K562 (cell line): Measurements from ENCODE around the gene TFEB.

Source experiments
- CTCF ChIP-seq, 3 experiments: IDR thresholded peaks in 2 of 3; conservative IDR thresholded peaks in 1 of 3; 2 replicates each; pipeline ENCODE4 v1.5.1; 2011 to 2012; ENCODE audit warnings: low read length in 3 of 3, mild to moderate bottlenecking in 3 of 3, control low read depth in 2 of 3, improper control_type of control experiment in 1 of 3, inconsistent platforms in 1 of 3, low read depth in 1 of 3, mixed read lengths in 1 of 3, moderate library complexity in 1 of 3; ENCODE audit not compliant: insufficient read depth in 2 of 3
- PHB2 ChIP-seq: fragments of 450-650 bp; IDR thresholded peaks from 2 replicates; pipeline ENCODE4 v1.6.1; 2017; ENCODE audit warnings: low read depth
- SRSF9 ChIP-seq: fragments of 200-400 bp; formaldehyde crosslinking; IDR thresholded peaks from 2 replicates; pipeline ENCODE4 v1.6.1; 2017; ENCODE audit warnings: low read depth, low read length, borderline replicate concordance
- TAF1 ChIP-seq: IDR thresholded peaks from 2 replicates; pipeline ENCODE4 v1.6.1; 2011; ENCODE audit warnings: mild to moderate bottlenecking, low read length, moderate library complexity; ENCODE audit not compliant: insufficient read depth, control insufficient read depth, severe bottlenecking; ENCODE audit errors: extremely low read depth
- TCF7 ChIP-seq: sonication (generic); IDR thresholded peaks from 2 replicates; pipeline ENCODE4 v1.6.1; 2016; ENCODE audit warnings: antibody characterized with exemption, borderline replicate concordance
- TEAD2 ChIP-seq: fragments of 450-650 bp; IDR thresholded peaks from 2 replicates; pipeline ENCODE4 v1.6.1; 2016; ENCODE audit warnings: missing genetic modification characterization, control low read depth, missing compliant biosample characterization
- TFAM ChIP-seq: fragments of 250-450 bp; sonication (Bioruptor Pico); conservative IDR thresholded peaks from 2 replicates; pipeline ENCODE4 v1.5.0; 2021; ENCODE audit warnings: mild to moderate bottlenecking, moderate library complexity
- TGIF2 ChIP-seq: sonication (generic); formaldehyde crosslinking; IDR thresholded peaks from 2 replicates; pipeline ENCODE4 v1.8.1; 2022; ENCODE audit warnings: mild to moderate bottlenecking, missing genetic modification reagents, moderate library complexity
- TRIM24 ChIP-seq, 2 experiments: fragments of 450-650 bp; IDR thresholded peaks; 2 replicates each; pipeline ENCODE4 v1.6.1; 2016
- ZNF639 ChIP-seq, 2 experiments: fragments of 200-800 bp in 1 of 2; sonication (Bioruptor generic) in 1 of 2; sonication (generic) in 1 of 2; formaldehyde crosslinking in 1 of 2; IDR thresholded peaks in 1 of 2; conservative IDR thresholded peaks in 1 of 2; 2 replicates each; pipeline versions ENCODE4 v1.5.0 to v1.6.1; 2016 to 2020; ENCODE audit warnings: missing compliant biosample characterization in 1 of 2, missing genetic modification characterization in 1 of 2, missing genetic modification reagents in 1 of 2
- ZZZ3 ChIP-seq: fragments of 450-650 bp; IDR thresholded peaks from 2 replicates; pipeline ENCODE4 v1.6.1; 2016; ENCODE audit warnings: antibody characterized with exemption, mild to moderate bottlenecking, moderate library complexity

- TF ChIP-seq TCF7 (no peak), ZNF639 (CRISPR knock-in tag; conservative IDR thresholded peaks at IDR 0.05 in 1 of 2, IDR thresholded peaks at IDR 0.05 in 1 of 2) (no peak), PHB2 (no peak), TRIM24 (IDR thresholded peaks at IDR 0.05) (no peak), TEAD2 (no peak), CTCF (IDR thresholded peaks at IDR 0.05 in 2 of 3, conservative IDR thresholded peaks at IDR 0.05 in 1 of 3; ENCODE audit: insufficient read depth in 2 of 3, low read depth in 1 of 3, low read length in 3 of 3) (no peak), TFAM (CRISPR knock-in tag) (no peak), SRSF9 (no peak), TGIF2 (CRISPR knock-in tag) (no peak), ZZZ3 (no peak), TAF1 (no peak)
Measured at GRCh38 chr6:41690541-41691330, 44.7 kb downstream of the TFEB start.
